Middle frontal gyrus (tissue), 1 donor: ENCODE results near the gene OSM.

Experiments used
- DNase-seq: peaks from one replicate; pipeline ENCODE4 v3.0.0-alpha.2; 2015; ENCODE audit warnings: low spot score; ENCODE audit errors: extremely low spot score

Gene OSM

DNA sequence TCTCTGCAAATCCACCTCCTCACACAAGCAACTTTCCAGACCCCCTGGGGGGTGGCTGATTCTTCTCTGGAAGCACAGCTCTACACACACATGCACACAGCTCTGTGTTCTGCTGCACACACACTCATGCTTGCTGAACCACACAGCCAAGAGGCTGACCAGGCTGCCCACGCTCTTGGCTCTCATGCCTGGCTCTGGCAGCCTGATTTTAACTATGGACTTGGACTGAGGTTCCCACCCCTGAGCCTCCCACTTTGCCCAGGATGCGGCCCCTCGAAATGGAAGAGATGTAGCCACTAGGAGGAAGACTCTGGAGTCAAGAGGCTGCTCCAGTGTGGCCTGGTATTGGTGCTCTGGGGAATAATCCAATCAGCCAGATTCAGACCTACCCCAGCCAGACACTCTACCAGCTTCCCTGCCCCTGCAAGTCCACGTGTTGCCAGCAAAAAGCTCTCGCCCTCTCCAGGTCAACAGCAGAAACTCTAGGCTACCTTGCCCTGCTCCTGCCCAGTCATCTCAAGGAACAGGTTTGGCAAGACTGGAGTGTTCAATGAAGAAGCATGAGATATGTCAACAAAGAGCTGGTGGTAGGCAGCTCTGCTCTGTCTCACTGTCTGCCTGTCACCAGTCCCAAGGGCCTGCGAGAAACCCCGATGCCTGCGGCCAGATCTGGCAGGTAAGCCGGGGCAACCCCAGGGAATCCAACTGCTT is 31.5 kb upstream of the OSM start:
- no peak for DNase-seq

- no peak for DNase-seq
Observed at GRCh38 chr22:30297276-30297990, 30.8 kb upstream of the OSM start.

GRCh38 chr22:30296833-30297232 is 30.2 kb upstream of the OSM start:
- no peak for DNase-seq

- DNase-seq = no peak
Observed at GRCh38 chr22:30296324-30296723, 29.7 kb upstream of the OSM start.

- no peak for DNase-seq
Observed at GRCh38 chr22:30295576-30295975, 28.9 kb upstream of the OSM start.

DNA sequence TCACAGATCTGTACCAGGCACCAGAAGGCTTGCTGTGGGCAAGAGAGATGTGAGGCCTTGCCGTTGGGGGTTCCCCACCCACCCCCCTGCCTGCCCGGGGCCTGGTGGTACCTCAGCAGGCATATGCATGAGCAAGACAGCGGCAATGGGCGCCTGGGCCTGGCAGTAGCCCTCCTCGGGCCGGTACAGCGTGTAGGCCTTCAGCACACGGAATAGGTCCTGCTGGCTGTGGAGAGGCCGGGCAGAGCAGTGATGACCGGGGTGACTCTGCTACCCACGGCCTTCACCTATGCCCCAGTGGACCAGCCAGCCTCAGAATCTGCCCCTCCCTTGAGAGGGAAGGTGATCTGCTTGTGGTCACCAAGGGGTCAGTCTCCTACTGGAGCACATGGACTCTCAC is 28.2 kb upstream of the OSM start:
- DNase-seq = no peak

DNA sequence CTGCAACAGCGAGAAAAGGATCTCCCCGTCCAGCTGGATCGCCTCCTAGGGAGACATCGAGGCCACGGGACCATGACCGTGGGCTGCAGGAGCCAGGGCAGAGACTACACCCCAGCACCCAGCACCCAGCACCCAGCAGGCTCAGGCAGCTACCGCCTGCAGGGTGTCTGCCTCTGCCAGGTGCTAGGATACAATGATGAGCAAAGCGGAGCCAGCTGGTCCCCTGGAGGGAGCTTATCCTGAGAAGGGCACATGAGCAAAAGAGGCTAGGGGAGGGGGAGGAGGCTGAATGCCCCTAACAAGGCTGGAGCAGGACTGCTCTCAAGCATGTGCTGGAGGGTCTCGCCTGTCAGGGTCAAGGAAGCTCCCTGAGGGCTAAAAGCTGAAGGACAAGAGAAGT is 27.4 kb upstream of the OSM start:
- no peak for DNase-seq

- DNase-seq = no peak
Observed at GRCh38 chr22:30293026-30293425, 26.4 kb upstream of the OSM start.

GRCh38 chr22:30292069-30292970 is 25.7 kb upstream of the OSM start:
- DNase-seq = no peak

- DNase-seq = no peak
Observed at GRCh38 chr22:30291058-30291892, 24.6 kb upstream of the OSM start.

GRCh38 chr22:30290342-30291057 is 23.8 kb upstream of the OSM start:
- DNase-seq = no peak

- DNase-seq = no peak
Observed at GRCh38 chr22:30289980-30290313, 23.3 kb upstream of the OSM start.

DNA sequence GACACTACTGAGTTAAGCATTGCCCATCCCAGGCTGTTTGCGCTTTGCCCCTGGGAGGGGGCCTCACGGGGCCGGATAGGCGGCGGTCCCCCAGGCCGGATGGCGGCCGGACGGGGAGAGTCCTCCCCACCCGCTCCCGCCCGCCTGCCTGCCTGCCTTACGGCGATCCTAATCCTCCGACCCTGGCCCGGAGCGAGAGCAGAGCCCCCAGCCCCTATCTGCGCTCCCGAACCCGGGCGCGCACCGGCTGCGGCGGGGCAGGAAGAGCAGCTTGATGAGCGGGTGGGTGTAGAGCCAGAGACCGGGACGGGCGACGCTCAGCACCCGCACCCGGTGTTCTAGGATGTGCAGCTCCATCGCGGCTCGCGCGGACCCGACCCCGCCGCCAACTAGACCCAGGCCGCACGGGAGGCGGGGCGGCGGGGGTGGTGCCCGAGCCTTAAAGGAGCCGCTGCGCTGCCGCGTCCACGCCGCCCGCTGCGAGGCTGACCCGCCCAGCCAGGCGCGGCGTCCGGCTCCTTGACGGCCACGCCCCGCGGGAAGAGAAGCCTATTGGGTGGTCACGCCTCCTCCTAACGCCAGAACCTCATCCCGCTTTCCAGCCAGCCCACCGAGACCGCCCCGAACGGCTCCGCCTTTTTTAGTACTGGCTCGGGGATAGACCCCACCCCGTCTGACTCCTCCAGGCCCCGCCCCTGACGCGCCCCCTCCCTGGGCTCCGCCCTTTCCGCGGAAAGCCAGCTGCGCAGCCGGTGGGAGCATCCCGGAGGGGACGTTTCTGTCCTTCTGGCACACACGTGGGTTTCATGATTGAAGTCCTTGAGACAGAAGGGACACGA is 22.7 kb upstream of the OSM start, which contains the start of gene CASTOR1:
CASTOR1 (minus strand) TSS at position 365 of the 839 bp plus-strand sequence; CDS start at position 357, 8 bp downstream.
- peak; percentile 88 for DNase-seq

DNA sequence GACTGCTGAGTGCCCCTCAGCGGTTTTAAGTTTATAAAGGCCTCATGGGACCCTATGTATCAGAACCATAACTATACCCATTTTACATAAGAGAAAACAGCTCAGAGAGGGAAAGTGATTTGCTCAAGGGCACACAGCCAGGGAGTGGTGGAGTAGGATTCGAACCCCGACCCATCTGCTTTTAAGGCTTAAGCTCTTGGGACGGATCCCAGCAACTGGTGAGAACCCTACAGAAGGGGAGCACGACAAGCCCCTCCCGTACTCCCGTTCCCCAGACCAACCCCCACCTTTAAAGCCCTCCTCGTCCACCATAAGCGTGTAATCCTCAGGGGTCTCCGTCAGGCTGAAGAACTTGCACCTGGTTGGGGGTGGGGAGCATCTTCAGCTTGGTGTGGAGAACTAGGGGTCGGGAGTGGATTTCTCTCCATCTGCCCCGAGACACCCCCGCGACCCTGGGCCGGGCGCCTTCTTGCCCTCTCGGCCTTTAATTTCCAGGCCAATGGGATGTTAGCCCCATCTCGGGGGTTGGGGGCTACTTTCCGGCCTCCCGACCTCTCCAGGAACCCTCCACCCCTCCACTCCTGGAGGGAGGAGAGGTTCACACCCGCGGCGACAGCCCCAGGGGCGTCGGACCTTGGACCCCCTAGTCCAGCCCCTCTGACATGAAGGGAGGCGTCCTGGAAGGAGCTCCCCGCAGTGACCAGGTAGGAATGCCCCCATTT is 21.9 kb upstream of the OSM start:
- DNase-seq = no peak

- peak; percentile 42 for DNase-seq
Observed at GRCh38 chr22:30287648-30288418, 21.2 kb upstream of the OSM start.

- DNase-seq = no peak
Observed at GRCh38 chr22:30286813-30287647, 20.4 kb upstream of the OSM start.

DNA sequence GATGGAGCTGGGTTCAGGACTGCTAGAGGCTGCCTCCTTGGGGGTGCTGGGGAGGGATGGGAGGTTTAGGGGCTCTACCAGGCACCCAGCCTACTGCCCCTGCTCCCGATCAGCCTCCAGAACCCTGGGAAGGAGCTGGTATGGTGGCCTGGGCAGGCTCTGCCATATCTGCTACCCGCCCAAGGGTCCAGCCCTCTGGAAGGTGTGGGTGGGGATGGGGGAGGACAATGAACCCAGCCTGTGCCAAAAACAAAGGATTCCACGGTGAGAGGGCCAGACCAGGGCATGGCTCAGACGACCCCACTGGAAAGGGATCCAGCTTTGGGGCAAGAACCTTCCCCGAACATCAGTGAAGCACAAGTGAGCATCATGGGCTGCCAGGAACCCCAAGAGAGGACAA is 19.7 kb upstream of the OSM start:
- no peak for DNase-seq
